ENCODE results near the gene KBTBD4.
"Not testable (repeated sequence)": the region's sequence is repeated elsewhere in the genome, so short reads cannot be mapped to it uniquely, and the experiment has no call there.

The KBTBD4 gene

GRCh38 chr11:47564933-47565339 is 13.8 kb downstream of the KBTBD4 start:
- peak overlapping the region; percentile 95 for H3K4me3 ChIP-seq (replicated peaks; ENCODE audit: low read depth, low read length)
- TF ChIP-seq CTCF (IDR thresholded peaks at IDR 0.05; ENCODE audit: low read depth, low read length, missing control alignments) = no peak
- DNase-seq (ENCODE audit: extremely low read depth, low read depth) = no peak

GRCh38 chr11:47564366-47564765 is 14.4 kb downstream of the KBTBD4 start:
- H3K4me3 ChIP-seq (replicated peaks; ENCODE audit: low read depth, low read length) = peak overlapping the region; percentile 95; the same call in 1 of the 2 replicates
- not testable (repeated sequence) for DNase-seq (ENCODE audit: extremely low read depth, low read depth)

GRCh38 chr11:47562393-47562792 is 16.4 kb downstream of the KBTBD4 start:
- DNase-seq (ENCODE audit: extremely low read depth, low read depth); H3K4me3 ChIP-seq (replicated peaks; ENCODE audit: low read depth, low read length): not testable (repeated sequence)

GRCh38 chr11:47560426-47560825 is 18.3 kb downstream of the KBTBD4 start:
- H3K4me3 ChIP-seq (replicated peaks; ENCODE audit: low read depth, low read length) = no peak overlapping the region
- TF ChIP-seq CTCF (IDR thresholded peaks at IDR 0.05; ENCODE audit: low read depth, low read length, missing control alignments) = no peak
- DNase-seq (ENCODE audit: extremely low read depth, low read depth) = no peak

- DNase-seq (ENCODE audit: extremely low read depth, low read depth) = no peak
- no peak for TF ChIP-seq CTCF (IDR thresholded peaks at IDR 0.05; ENCODE audit: low read depth, low read length, missing control alignments)
- H3K4me3 ChIP-seq (replicated peaks; ENCODE audit: low read depth, low read length) = no peak overlapping the region
Observed at GRCh38 chr11:47558695-47559094, 20.1 kb downstream of the KBTBD4 start.

- H3K4me3 ChIP-seq (replicated peaks; ENCODE audit: low read depth, low read length); DNase-seq (ENCODE audit: extremely low read depth, low read depth): not testable (repeated sequence)
Observed at GRCh38 chr11:47557004-47557403, 21.8 kb downstream of the KBTBD4 start.

- no peak for DNase-seq (ENCODE audit: extremely low read depth, low read depth)
- H3K4me3 ChIP-seq (replicated peaks; ENCODE audit: low read depth, low read length) = peak overlapping the region; percentile 87
- no peak for TF ChIP-seq CTCF (IDR thresholded peaks at IDR 0.05; ENCODE audit: low read depth, low read length, missing control alignments)
Observed at GRCh38 chr11:47553406-47553743, 25.4 kb downstream of the KBTBD4 start.

GRCh38 chr11:47552566-47553405 is 26.0 kb downstream of the KBTBD4 start, which contains the start of gene CELF1:
CELF1 (minus strand) TSS chr11:47553132; CDS start chr11:47499523, 53,609 bp downstream.
- peak; percentile 38 for DNase-seq (ENCODE audit: extremely low read depth, low read depth)
- H3K4me3 ChIP-seq (replicated peaks; ENCODE audit: low read depth, low read length) = peak within 1 kb of the TSS; percentile 87
- peak; percentile 63 for TF ChIP-seq CTCF (IDR thresholded peaks at IDR 0.05; ENCODE audit: low read depth, low read length, missing control alignments)
